ENCODE data around the gene DYNC1I1. TPM values are rescaled to one million over a fixed set of nuclear protein-coding genes. Genes with fewer than 3 reads are reported as not detected.

Gene DYNC1I1
- total and polyA plus RNA-seq, 10 donors, result 0.21 to 7.5 (median 0.86) TPM

DNA sequence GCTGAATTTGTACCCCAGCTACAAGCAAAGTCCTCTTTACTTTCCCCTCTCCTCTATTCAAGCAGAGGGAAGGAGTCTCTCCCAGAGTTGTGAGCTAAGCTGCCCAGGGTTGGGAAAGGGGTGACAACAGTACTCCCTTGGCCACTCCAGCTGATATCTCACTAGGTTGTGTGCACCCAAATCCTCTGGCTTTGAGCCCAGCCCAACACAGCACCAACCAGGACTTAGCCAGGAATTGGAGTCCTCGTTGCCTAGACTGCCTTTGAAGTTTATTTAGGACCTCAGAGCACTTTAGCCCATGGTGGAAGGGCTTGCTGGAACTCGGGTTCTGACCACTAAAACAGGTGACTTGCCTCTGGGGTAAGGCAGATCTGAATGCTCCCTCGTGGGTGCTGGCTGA, 35.7 kb upstream of the DYNC1I1 start:
- TF ChIP-seq, protein P1, sequence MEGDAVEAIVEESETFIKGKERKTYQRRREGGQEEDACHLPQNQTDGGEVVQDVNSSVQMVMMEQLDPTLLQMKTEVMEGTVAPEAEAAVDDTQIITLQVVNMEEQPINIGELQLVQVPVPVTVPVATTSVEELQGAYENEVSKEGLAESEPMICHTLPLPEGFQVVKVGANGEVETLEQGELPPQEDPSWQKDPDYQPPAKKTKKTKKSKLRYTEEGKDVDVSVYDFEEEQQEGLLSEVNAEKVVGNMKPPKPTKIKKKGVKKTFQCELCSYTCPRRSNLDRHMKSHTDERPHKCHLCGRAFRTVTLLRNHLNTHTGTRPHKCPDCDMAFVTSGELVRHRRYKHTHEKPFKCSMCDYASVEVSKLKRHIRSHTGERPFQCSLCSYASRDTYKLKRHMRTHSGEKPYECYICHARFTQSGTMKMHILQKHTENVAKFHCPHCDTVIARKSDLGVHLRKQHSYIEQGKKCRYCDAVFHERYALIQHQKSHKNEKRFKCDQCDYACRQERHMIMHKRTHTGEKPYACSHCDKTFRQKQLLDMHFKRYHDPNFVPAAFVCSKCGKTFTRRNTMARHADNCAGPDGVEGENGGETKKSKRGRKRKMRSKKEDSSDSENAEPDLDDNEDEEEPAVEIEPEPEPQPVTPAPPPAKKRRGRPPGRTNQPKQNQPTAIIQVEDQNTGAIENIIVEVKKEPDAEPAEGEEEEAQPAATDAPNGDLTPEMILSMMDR (IDR thresholded peaks at IDR 0.05 in 8 of 11, conservative IDR thresholded peaks at IDR 0.05 in 3 of 11), result no peak
- no peak for TF ChIP-seq POLR2A (IDR thresholded peaks at IDR 0.05)
- no peak for TF ChIP-seq POLR2AphosphoS5 (IDR thresholded peaks at IDR 0.05)
- WGBS, 5 donors, result 46 to 66% (median 50%) methylated on average over 3 of the region's 3 CpGs
- no peak for DNase-seq
- H3K9me3 ChIP-seq, result no peaks in the 10 kb centered on the region
- H3K27ac ChIP-seq, result no peak overlapping the region
- H3K4me1 ChIP-seq, result no peaks in the 10 kb centered on the region
- intact Hi-C loops (cut with DNase I; ENCODE audit: low total_unique reads), result no loop called here
- no peaks in the 10 kb centered on the region for H3K36me3 ChIP-seq
- H3K4me3 ChIP-seq, result no peak overlapping the region
- peaks cover 0 to 15% (median 0%) of the 10 kb centered on the region in 7 donors for H3K27me3 ChIP-seq (replicated peaks in 1 of 7)

DNA sequence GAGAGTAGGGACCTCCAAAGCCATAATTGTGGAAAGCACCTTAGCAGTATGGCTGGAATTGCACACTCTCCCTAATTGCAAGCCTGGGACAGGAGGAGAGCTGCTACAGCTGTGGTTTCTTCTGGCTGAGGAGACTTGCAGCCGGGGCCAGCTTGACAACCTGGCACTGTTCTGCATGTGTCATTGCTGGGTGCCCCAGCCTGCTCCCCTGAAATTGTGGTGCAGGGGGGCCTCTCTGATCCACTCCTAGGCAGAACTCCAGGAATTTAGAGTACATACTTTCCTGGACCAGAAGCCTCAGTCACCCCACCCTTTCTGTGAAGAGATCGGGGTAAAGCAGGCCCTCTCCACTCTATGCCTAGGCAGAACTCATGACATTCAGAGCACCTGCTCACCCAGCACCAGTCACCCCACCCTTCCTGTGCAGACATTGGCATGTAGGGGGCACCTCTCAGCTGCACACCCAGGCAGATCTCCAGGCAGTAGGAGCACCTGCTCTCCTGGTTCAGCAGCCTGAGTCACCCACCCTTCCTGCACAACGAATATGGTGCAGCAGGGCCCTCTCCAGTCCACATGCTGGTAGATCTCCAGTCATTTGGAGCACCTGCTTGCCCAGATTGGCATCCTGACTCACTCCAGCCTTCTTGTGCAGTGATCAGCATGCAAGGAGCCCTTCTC, 34.4 kb upstream of the DYNC1I1 start:
- Histone ChIP-seq H3K36me3 (no peaks in the 10 kb centered on the region), H3K9me3 (no peaks in the 10 kb centered on the region), H3K27me3 (replicated peaks in 1 of 7) (peaks cover 0 to 15% (median 0%) of the 10 kb centered on the region in 7 donors), H3K27ac (no peak overlapping the region), H3K4me1 (no peaks in the 10 kb centered on the region), H3K4me3 (no peak overlapping the region)
- intact Hi-C loops (cut with DNase I; ENCODE audit: low total_unique reads), result no loop called here
- 76 to 84% (median 80%) methylated on average over 2 to 3 of the region's 3 CpGs for WGBS, 5 donors
- TF ChIP-seq, protein P1 (IDR thresholded peaks at IDR 0.05 in 8 of 11, conservative IDR thresholded peaks at IDR 0.05 in 3 of 11), result no peak
- no peak for TF ChIP-seq POLR2A (IDR thresholded peaks at IDR 0.05)
- TF ChIP-seq POLR2AphosphoS5 (IDR thresholded peaks at IDR 0.05), result no peak
- no peak for DNase-seq

DNA sequence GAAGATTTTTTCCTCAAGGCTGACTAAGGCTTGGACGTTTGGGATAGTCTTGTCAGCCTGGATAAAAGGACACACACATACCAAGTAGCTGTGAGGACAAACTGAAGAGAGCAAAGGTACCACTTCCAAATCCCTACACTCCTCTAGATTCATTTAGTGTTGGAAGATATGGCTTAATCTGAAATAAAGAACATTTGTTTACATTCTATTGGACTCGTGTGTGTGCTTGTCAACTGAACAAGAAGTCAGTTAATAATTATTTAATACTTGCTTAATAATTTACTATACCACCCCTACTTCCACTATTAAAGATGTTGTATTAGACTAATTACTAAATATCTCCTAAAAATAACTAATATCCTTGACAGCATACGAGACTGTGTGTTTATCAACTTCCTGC, 23.3 kb upstream of the DYNC1I1 start:
- Histone ChIP-seq H3K4me3 (no peak overlapping the region), H3K36me3 (no peaks in the 10 kb centered on the region), H3K9me3 (no peaks in the 10 kb centered on the region), H3K27me3 (replicated peaks in 1 of 7) (no peaks in the 10 kb centered on the region), H3K27ac (no peak overlapping the region), H3K4me1 (no peaks in the 10 kb centered on the region)
- 41 to 79% (median 59%) methylated on average over 3 of the region's 3 CpGs for WGBS, 5 donors
- DNase-seq, result no peak
- intact Hi-C loops (cut with DNase I; ENCODE audit: low total_unique reads), result no loop called here
- no peak for TF ChIP-seq POLR2A (IDR thresholded peaks at IDR 0.05)

DNA sequence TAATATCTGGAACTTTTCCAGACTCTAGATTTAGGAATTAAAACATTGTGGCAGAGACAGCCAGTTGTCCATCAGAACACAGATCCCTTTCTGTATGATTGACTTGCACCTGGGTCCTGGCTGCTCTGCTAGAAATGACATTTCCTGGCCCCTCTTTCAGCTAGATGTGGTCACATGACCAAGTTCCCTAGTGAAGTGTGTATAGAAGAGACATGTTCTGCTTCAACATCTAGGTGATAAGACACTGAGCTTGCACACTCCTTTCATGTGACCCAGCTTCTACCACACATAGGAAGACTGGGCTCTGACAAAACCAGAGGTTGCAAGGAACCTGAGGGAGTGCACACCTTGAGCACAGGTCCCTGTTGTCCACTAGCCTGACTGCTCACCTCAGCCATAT, 22.8 kb upstream of the DYNC1I1 start:
- H3K4me3 ChIP-seq, result no peak overlapping the region
- no peaks in the 10 kb centered on the region for H3K9me3 ChIP-seq
- no peaks in the 10 kb centered on the region for H3K27me3 ChIP-seq (replicated peaks in 1 of 7)
- no peaks in the 10 kb centered on the region for H3K36me3 ChIP-seq
- H3K27ac ChIP-seq, result no peak overlapping the region
- DNase-seq, result no peak
- intact Hi-C loops (cut with DNase I; ENCODE audit: low total_unique reads), result no loop called here
- TF ChIP-seq POLR2A (IDR thresholded peaks at IDR 0.05), result no peak
- TF ChIP-seq POLR2AphosphoS5 (IDR thresholded peaks at IDR 0.05), result no peak
- TF ChIP-seq, protein P1 (IDR thresholded peaks at IDR 0.05 in 8 of 11, conservative IDR thresholded peaks at IDR 0.05 in 3 of 11), result no peak
- H3K4me1 ChIP-seq, result no peaks in the 10 kb centered on the region

DNA sequence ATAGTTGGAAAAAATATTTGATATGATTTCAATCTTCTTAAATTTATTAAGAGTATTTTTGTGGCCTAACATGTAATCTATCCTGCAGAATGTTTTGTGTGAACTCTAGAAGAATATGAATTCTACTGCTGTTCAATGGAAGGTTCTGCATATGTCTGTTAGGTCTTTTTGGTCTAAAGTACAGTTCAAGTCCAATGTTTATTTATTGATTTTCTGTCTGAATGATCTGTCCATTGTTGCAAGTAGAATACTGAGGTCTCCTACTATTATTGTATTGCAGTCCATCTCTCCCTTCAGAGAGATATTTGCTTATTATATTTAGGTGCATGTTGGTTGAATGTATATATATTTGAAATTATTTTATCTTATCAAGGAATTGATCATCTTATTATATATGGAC, 18.9 kb upstream of the DYNC1I1 start:
- no peak for DNase-seq
- no peak overlapping the region for H3K4me3 ChIP-seq
- H3K27ac ChIP-seq, result no peak overlapping the region
- H3K9me3 ChIP-seq, result no peaks in the 10 kb centered on the region
- H3K4me1 ChIP-seq, result no peaks in the 10 kb centered on the region
- intact Hi-C loops (cut with DNase I; ENCODE audit: low total_unique reads), result no loop called here
- TF ChIP-seq POLR2A (IDR thresholded peaks at IDR 0.05) (no peak), POLR2AphosphoS5 (IDR thresholded peaks at IDR 0.05) (no peak)
- TF ChIP-seq, protein P1 (IDR thresholded peaks at IDR 0.05 in 8 of 11, conservative IDR thresholded peaks at IDR 0.05 in 3 of 11), result no peak
- H3K36me3 ChIP-seq, result no peaks in the 10 kb centered on the region
- peaks cover 0 to 11% (median 0%) of the 10 kb centered on the region in 7 donors for H3K27me3 ChIP-seq (replicated peaks in 1 of 7)
